Spleen (tissue), 7 donors: ENCODE measurements around the gene HSPA4.

Experiments used
- POLR2A ChIP-seq, 3 donors: fragments of 450-650 bp; IDR thresholded peaks; one replicate each; pipeline ENCODE4 v1.5.1; 2017; ENCODE audit warnings: antibody characterized with exemption in 3 of 3, mild to moderate bottlenecking in 1 of 3
- POLR2AphosphoS5 ChIP-seq, 3 donors: sonication (generic); formaldehyde crosslinking; IDR thresholded peaks; one replicate each; pipeline ENCODE4 v1.5.1; 2017; ENCODE audit warnings: antibody characterized with exemption in 3 of 3
- TF ChIP-seq, protein P1 (sequence below), 11 experiments: fragments of 200-600 bp in 7 of 11; fragments of 450-650 bp in 4 of 11; sonication (generic) in 4 of 11; IDR thresholded peaks in 8 of 11; conservative IDR thresholded peaks in 3 of 11; 1 replicate in 7 of 11; 2 replicates in 4 of 11; pipeline versions ENCODE4 v1.4.0 to v1.8.0; 2016 to 2021; ENCODE audit warnings: antibody characterized with exemption in 11 of 11, inconsistent platforms in 4 of 11, mild to moderate bottlenecking in 1 of 11
- donor health status: DM: no; HTN: no; CAD: no; lungs with moderate emphysema.
- donor health status: DM: no; HTN: no; CAD: no.
- donor health status: DM: no; HTN: no; CAD: no.

DNA sequence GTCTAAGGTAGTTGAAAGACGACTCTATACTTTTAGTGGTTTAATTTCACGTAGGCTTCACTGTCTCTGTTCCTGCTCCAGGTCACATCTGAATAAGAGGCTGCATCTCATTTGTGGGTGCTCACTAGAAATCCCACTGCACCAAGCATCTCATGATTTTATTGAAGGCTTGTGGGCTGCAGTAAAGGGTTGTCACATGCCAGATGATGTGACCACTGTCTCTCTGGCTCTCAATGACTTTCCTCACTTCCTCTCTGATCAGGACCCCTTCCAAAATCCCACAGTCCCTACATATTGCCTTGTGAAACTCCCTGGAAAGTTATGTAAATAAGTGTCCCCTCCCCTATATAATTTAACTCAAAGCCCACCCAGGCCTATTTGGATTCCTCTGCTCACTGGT lies 16.6 kb upstream of the HSPA4 start:
- TF ChIP-seq POLR2A (IDR thresholded peaks at IDR 0.05) (no peak), POLR2AphosphoS5 (IDR thresholded peaks at IDR 0.05) (no peak)
- TF ChIP-seq, protein P1, sequence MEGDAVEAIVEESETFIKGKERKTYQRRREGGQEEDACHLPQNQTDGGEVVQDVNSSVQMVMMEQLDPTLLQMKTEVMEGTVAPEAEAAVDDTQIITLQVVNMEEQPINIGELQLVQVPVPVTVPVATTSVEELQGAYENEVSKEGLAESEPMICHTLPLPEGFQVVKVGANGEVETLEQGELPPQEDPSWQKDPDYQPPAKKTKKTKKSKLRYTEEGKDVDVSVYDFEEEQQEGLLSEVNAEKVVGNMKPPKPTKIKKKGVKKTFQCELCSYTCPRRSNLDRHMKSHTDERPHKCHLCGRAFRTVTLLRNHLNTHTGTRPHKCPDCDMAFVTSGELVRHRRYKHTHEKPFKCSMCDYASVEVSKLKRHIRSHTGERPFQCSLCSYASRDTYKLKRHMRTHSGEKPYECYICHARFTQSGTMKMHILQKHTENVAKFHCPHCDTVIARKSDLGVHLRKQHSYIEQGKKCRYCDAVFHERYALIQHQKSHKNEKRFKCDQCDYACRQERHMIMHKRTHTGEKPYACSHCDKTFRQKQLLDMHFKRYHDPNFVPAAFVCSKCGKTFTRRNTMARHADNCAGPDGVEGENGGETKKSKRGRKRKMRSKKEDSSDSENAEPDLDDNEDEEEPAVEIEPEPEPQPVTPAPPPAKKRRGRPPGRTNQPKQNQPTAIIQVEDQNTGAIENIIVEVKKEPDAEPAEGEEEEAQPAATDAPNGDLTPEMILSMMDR (IDR thresholded peaks at IDR 0.05 in 8 of 11, conservative IDR thresholded peaks at IDR 0.05 in 3 of 11) = no peak
